Vagina (tissue), 2 donors: ENCODE results near the gene PCIF1. TPM values are rescaled to one million over a fixed set of nuclear protein-coding genes. Genes with fewer than 3 reads are reported as not detected.

ENCODE experiments used
- DNase-seq, 2 donors: peaks; one replicate each; pipeline ENCODE4 v3.0.0-alpha.2; 2017; ENCODE audit errors: extremely low spot score in 2 of 2
- H3K27ac ChIP-seq: fragments of 200-600 bp; sonication (generic); one replicate; pipeline ENCODE4 v1.5.1; 2019
- H3K27me3 ChIP-seq: fragments of 200-600 bp; sonication (generic); one replicate; pipeline ENCODE4 v1.5.1; 2019
- H3K36me3 ChIP-seq, 2 donors: fragments of 200-600 bp; sonication (generic); one replicate each; pipeline ENCODE4 v1.5.1; 2017 to 2019
- H3K4me1 ChIP-seq: fragments of 200-600 bp; sonication (generic); one replicate; pipeline ENCODE4 v1.5.1; 2019
- H3K4me3 ChIP-seq, 2 donors: fragments of 200-600 bp; sonication (generic); 1 replicate in 1 of 2; 2 replicates in 1 of 2; pipeline ENCODE4 v1.5.1; 2016 to 2019
- H3K9me3 ChIP-seq: fragments of 200-600 bp; sonication (generic); one replicate; pipeline ENCODE4 v1.5.1; 2019
- CTCF ChIP-seq, 3 experiments: fragments of 450-650 bp in 2 of 3; fragments of 200-600 bp in 1 of 3; sonication (generic) in 1 of 3; IDR thresholded peaks; one replicate each; pipeline ENCODE4 v1.5.1; 2017 to 2019; ENCODE audit warnings: antibody characterized with exemption in 3 of 3, mild to moderate bottlenecking in 2 of 3, moderate library complexity in 2 of 3
- POLR2A ChIP-seq, 2 donors: fragments of 450-650 bp; IDR thresholded peaks; one replicate each; pipeline ENCODE4 v1.6.1; 2017; ENCODE audit warnings: antibody characterized with exemption in 2 of 2, mild to moderate bottlenecking in 2 of 2, moderate library complexity in 2 of 2
- POLR2AphosphoS5 ChIP-seq, 2 donors: sonication (generic); formaldehyde crosslinking; IDR thresholded peaks; one replicate each; pipeline ENCODE4 v1.9.0; 2017; ENCODE audit warnings: antibody characterized with exemption in 2 of 2, mild to moderate bottlenecking in 2 of 2, low read depth in 1 of 2; ENCODE audit not compliant: insufficient read depth in 1 of 2
- intact Hi-C: fragments of 100-400 bp; cut with DNase I; formaldehyde crosslinking; loops from one replicate; pipeline ENCODE4 v1.15.1; 2023
- total RNA-seq: library from RNA; depleted of rRNA; stranded (reverse); fragments of >200 nt; gene quantifications from one replicate; pipeline ENCODE4 v1.2.3, GENCODE V29; 2016

The PCIF1 gene
- total RNA-seq, 1 donor from 2014 or later: 36.6 TPM

GRCh38 chr20:45968081-45968671 is 33.7 kb downstream of the PCIF1 start:
- intact Hi-C loops: loop anchor here (10.0 kb wide), 1 partner anchor 153 kb away; the partner anchor contains the start of gene UBE2C
- no peak for DNase-seq
- no peak overlapping the region for H3K27ac ChIP-seq
- peaks cover 0 to 57% of the 10 kb centered on the region in 2 donors for H3K36me3 ChIP-seq
- H3K4me1 ChIP-seq: peaks cover 29% of the 10 kb centered on the region
- TF ChIP-seq POLR2AphosphoS5 (IDR thresholded peaks at IDR 0.05; ENCODE audit: insufficient read depth in 1 of 2, low read depth in 1 of 2): no peak
- TF ChIP-seq POLR2A (IDR thresholded peaks at IDR 0.05): no peak
- no peak for TF ChIP-seq CTCF (IDR thresholded peaks at IDR 0.05)
- H3K9me3 ChIP-seq: no peaks in the 10 kb centered on the region
- no peak overlapping the region for H3K4me3 ChIP-seq
- no peaks in the 10 kb centered on the region for H3K27me3 ChIP-seq

DNA sequence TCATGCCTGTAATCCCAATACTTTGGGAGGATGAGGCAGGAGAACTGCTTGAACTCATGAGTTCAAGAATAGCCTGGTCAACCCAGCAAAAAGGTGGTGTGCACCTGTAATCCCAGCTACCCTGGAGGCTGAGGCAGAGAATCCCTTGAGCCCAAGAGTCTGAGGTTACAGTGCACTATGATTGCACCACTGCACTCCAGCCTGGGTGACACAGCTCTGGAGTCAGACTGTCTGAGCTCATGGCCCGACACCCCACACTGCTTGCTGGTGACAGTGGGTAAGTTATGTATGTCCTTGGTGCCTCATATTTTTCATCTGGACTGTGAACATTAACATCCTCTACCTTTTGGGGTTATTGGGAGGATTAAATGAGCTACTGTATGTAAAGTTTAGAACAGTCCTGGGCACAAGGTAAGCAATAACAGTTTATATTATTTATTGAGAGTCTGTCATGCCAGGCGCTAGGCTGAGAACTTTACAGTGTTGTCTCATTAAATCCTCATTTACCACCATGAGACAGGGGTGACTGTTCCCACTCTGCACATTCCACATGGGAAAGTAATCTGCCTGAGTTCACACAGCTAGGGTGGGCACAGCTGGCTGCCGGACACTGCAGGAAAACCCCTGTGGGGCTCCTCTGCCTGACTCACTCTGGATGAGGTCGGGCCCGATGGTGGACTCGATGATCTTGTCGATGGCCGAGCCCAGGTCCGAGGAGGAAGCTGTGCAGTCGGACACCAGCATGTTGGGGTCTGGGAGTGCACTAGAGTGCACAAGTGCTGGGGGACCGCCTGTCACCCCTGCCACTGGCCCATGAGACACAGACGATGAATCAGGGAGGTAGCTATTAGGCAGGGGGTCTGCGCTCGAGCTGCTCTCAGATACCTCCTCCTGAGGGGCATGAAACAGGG is 34.6 kb downstream of the PCIF1 start:
- no peak for DNase-seq
- Histone ChIP-seq H3K9me3 (no peaks in the 10 kb centered on the region), H3K4me3 (no peak overlapping the region), H3K27me3 (no peaks in the 10 kb centered on the region), H3K4me1 (peaks cover 30% of the 10 kb centered on the region), H3K27ac (peak overlapping the region; percentile 98), H3K36me3 (peaks cover 0 to 48% of the 10 kb centered on the region in 2 donors)
- TF ChIP-seq POLR2A (IDR thresholded peaks at IDR 0.05) (no peak), POLR2AphosphoS5 (IDR thresholded peaks at IDR 0.05; ENCODE audit: insufficient read depth in 1 of 2, low read depth in 1 of 2) (no peak), CTCF (IDR thresholded peaks at IDR 0.05) (no peak)
- intact Hi-C loops: loop anchor here (10.0 kb wide), 1 partner anchor 154 kb away; the partner anchor contains the start of gene UBE2C

DNA sequence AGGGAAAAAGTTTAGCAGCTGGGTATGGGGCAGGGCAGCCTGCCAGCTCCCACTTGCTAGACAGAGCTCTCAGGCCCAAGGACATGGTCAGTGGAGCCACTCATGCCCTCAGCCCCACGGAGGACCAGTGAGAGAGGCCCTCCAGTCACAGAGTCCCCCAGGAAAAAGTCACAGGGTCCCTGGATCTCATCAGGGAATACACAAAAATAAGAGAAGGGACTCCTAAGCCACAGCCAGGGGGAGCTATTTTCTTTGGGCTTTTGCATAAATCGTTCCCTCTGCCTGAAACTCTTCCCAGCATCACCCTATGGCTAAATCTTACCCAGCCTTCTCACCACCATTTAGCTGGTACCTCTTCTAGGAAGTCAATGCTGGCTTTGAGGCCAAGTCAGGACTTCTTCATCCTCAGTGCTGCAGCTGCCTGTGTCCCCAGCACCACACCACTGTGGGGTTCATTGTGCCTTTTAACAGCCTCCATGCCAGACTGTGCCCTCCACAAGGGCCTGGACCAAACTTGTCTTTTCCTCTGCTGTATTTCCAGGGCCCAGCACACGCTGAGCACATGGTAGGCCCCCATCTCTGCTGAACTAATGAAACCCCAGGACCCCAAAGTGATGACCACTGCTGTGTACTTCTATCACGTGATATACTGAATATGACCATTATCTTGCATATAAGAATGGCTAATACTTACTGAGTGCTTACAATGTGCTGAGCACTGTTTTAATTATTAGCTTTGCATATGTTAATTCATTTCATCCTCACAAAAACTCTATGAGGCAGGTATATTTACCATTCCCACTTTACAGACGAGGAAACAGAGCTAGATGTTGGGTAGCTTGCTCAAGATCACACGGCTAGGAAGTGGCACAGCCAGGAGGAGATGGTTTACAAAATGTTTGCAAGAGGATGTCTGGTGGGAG is 35.5 kb downstream of the PCIF1 start:
- Histone ChIP-seq H3K27me3 (no peaks in the 10 kb centered on the region), H3K4me3 (peak overlapping the region; percentile 60 to 92), H3K9me3 (no peaks in the 10 kb centered on the region), H3K36me3 (peaks cover 0 to 40% of the 10 kb centered on the region in 2 donors), H3K27ac (peak overlapping the region; percentile 98), H3K4me1 (peaks cover 30% of the 10 kb centered on the region)
- TF ChIP-seq CTCF (IDR thresholded peaks at IDR 0.05) (peak in 2 of 3 experiments; percentile 10 to 48), POLR2AphosphoS5 (IDR thresholded peaks at IDR 0.05; ENCODE audit: insufficient read depth in 1 of 2, low read depth in 1 of 2) (no peak)
- intact Hi-C loops: loop anchor here (10.0 kb wide), 1 partner anchor 155 kb away; the partner anchor contains the start of gene UBE2C
- no peak for DNase-seq

DNA sequence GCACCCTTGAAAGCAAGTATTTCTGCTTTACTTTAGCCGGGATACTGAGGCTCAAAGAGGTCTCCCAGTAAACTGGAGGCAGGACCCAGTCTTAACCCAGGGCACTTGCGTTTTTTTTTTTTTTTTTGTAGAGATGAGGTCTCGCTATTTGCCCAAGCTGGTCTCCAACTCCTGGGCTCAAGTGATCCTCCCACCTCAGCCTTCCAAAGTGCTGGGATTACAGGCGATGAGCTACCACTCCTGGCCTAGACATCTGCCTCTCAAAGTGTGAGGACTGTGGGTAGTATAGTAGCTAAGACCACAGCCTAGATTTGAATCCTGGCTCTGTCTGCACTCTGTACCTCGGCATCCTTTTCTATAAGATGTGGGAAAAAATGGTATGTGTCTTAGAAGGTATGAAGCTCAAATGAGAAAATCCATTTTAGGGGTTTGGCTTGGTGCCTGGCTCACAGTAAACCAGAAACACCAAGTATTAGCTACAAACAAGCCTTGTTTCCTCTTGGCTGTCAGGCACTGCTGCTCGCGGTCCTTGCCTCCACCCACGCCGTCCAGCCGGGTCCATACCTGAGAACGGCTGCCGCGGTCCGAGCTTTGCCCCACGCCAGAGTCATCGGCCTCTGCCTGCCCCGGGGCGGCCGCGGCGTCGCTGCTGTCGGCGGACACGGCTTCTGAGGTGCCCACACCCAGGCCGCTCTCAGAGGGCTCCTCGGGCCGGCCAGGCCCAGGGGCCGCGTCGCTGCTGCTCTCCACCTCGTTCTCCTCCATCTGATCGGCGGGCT is 36.4 kb downstream of the PCIF1 start:
- no peak for DNase-seq
- peak overlapping the region; percentile 98 for H3K27ac ChIP-seq
- H3K27me3 ChIP-seq: no peaks in the 10 kb centered on the region
- H3K36me3 ChIP-seq: peaks cover 0 to 31% of the 10 kb centered on the region in 2 donors
- H3K4me1 ChIP-seq: peaks cover 30% of the 10 kb centered on the region
- peak overlapping the region; percentile 60 to 92 for H3K4me3 ChIP-seq
- H3K9me3 ChIP-seq: no peaks in the 10 kb centered on the region
- intact Hi-C loops: no loop called here
- no peak for TF ChIP-seq POLR2AphosphoS5 (IDR thresholded peaks at IDR 0.05; ENCODE audit: insufficient read depth in 1 of 2, low read depth in 1 of 2)
- no peak for TF ChIP-seq POLR2A (IDR thresholded peaks at IDR 0.05)
- TF ChIP-seq CTCF (IDR thresholded peaks at IDR 0.05): no peak
